ENCODE measurements around the gene FANCI. TPM values are rescaled to one million over a fixed set of nuclear protein-coding genes. Genes with fewer than 3 reads are reported as not detected.
A peak's percentile ranks its signal among the peaks of the same experiment; 100 is the strongest.
"Not testable (repeated sequence)": the region's sequence is repeated elsewhere in the genome, so short reads cannot be mapped to it uniquely, and the experiment has no call there.

The FANCI gene
- total and polyA plus RNA-seq, 4 donors = 3.2 to 11.9 (median 6.3) TPM

DNA sequence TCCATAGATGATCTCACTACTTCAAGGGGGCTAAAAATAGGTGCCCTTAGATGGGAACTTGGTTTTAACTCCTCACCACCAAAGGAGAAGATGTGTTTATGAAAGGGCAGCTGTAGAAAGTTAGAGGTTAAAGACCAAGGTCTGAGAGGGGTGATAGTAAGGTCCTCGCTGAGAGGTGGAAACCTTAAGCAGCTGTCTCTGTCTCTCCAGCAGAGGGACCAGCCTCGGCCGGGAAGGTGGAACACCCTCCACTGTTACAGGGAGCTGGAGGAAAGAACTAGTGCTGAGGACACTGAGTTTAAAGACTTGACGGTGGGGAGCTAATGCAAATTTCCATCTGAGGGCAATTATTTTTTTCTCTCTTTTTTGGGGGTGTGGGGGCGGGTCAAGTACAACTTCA is 13.5 kb upstream of the FANCI start:
- TF ChIP-seq, protein P1, sequence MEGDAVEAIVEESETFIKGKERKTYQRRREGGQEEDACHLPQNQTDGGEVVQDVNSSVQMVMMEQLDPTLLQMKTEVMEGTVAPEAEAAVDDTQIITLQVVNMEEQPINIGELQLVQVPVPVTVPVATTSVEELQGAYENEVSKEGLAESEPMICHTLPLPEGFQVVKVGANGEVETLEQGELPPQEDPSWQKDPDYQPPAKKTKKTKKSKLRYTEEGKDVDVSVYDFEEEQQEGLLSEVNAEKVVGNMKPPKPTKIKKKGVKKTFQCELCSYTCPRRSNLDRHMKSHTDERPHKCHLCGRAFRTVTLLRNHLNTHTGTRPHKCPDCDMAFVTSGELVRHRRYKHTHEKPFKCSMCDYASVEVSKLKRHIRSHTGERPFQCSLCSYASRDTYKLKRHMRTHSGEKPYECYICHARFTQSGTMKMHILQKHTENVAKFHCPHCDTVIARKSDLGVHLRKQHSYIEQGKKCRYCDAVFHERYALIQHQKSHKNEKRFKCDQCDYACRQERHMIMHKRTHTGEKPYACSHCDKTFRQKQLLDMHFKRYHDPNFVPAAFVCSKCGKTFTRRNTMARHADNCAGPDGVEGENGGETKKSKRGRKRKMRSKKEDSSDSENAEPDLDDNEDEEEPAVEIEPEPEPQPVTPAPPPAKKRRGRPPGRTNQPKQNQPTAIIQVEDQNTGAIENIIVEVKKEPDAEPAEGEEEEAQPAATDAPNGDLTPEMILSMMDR (IDR thresholded peaks at IDR 0.05; ENCODE audit: control extremely low read depth, extremely low read depth) = no peak
- Histone ChIP-seq H3K4me1 (ENCODE audit: control insufficient read depth in 5 of 5, insufficient read depth in 5 of 5, low read length in 5 of 5) (no peaks in the 10 kb centered on the region), H3K36me3 (ENCODE audit: control insufficient read depth in 4 of 4, insufficient read depth in 4 of 4, low read length in 4 of 4) (no peaks in the 10 kb centered on the region), H3K4me3 (no peak overlapping the region), H3K9ac (ENCODE audit: insufficient read depth in 1 of 2, low read length in 2 of 2) (no peak overlapping the region), H3K27ac (ENCODE audit: low read depth in 1 of 2, low read length in 1 of 2) (no peak overlapping the region), H3K9me3 (ENCODE audit: control insufficient read depth in 4 of 4, insufficient read depth in 3 of 4, low read length in 3 of 4) (no peaks in the 10 kb centered on the region), H3K27me3 (ENCODE audit: control insufficient read depth in 3 of 3, insufficient read depth in 3 of 3, low read length in 2 of 3) (no peaks in the 10 kb centered on the region)
- 49 to 72% methylated on average over 5 of the region's 5 CpGs for WGBS, 2 donors
- ATAC-seq (ENCODE audit: insufficient read depth, low FRiP score) = no peak
- DNase-seq = no peak

DNA sequence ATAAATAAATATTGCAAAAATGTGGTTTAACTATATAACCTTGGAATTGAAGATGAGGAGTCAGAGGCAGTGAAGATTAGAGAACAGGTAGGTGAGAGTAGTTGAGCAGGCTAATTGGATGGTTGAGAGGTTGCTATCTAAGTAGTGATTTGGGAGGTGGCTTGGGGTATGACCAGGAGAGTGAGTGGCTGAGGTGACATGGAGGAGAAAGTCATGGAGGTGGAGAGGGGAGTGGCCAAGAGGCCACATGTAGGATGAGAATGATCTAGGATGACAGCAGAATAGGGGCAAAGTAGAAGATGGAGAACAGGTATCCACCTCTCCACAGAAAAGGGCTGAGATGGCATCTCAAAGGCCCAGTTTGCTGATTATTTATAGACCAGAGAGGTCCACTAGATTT is 11.9 kb upstream of the FANCI start:
- H3K27ac ChIP-seq (ENCODE audit: low read depth in 1 of 2, low read length in 1 of 2) = no peak overlapping the region
- TF ChIP-seq, protein P1 (IDR thresholded peaks at IDR 0.05; ENCODE audit: control extremely low read depth, extremely low read depth) = no peak
- no peaks in the 10 kb centered on the region for H3K9me3 ChIP-seq (ENCODE audit: control insufficient read depth in 4 of 4, insufficient read depth in 3 of 4, low read length in 3 of 4)
- no peaks in the 10 kb centered on the region for H3K27me3 ChIP-seq (ENCODE audit: control insufficient read depth in 3 of 3, insufficient read depth in 3 of 3, low read length in 2 of 3)
- H3K4me3 ChIP-seq = no peak overlapping the region
- H3K36me3 ChIP-seq (ENCODE audit: control insufficient read depth in 4 of 4, insufficient read depth in 4 of 4, low read length in 4 of 4) = no peaks in the 10 kb centered on the region
- H3K9ac ChIP-seq (ENCODE audit: insufficient read depth in 1 of 2, low read length in 2 of 2) = no peak overlapping the region
- no peak for DNase-seq
- ATAC-seq (ENCODE audit: insufficient read depth, low FRiP score) = no peak
- H3K4me1 ChIP-seq (ENCODE audit: control insufficient read depth in 5 of 5, insufficient read depth in 5 of 5, low read length in 5 of 5) = no peaks in the 10 kb centered on the region

DNA sequence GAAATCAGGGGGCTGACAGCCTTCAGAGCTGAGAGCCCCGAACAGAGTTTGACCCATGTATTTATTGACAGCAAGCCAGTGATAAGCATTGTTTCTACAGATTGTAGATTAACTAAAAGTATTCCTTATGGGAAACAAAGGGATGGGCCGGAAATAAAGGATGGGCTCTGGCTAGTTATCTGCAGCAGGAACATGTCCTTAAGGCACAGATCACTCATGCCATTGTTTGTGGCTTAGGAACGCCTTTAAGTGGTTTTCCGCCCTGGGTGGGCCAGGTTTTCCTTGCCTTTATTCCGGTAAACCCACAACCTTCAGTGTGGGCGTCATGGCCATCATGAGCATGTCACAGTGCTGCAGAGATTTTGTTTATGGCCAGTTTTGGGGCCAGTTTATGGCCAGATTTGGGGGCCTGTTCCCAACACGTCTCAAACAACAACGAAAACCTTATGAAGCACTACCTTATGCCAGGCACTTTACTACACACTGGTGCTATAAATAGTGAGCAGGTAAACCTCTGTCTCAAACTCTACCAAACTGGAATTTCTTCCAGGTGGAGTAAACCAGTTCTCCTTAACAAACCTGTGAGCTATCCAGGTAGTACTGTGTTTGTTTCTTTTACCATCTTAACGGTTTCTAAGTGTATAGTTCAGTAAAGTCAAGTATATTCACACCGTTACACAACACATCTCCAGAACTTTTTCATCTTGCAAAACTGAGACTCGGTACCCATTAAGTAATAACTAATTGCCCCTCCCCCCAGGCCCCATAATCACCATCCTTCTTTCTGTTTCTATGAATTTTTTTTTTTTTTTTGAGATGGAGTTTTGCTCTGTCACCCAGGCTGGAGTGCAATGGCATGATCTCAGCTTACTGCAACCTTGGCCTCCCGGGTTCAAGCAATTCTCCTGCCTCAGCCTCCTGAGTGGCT is 3.6 kb upstream of the FANCI start:
- ATAC-seq (ENCODE audit: insufficient read depth, low FRiP score); H3K27me3 ChIP-seq (ENCODE audit: control insufficient read depth in 3 of 3, insufficient read depth in 3 of 3, low read length in 2 of 3); H3K27ac ChIP-seq (ENCODE audit: low read depth in 1 of 2, low read length in 1 of 2); DNase-seq; H3K36me3 ChIP-seq (ENCODE audit: control insufficient read depth in 4 of 4, insufficient read depth in 4 of 4, low read length in 4 of 4); H3K9me3 ChIP-seq (ENCODE audit: control insufficient read depth in 4 of 4, insufficient read depth in 3 of 4, low read length in 3 of 4); H3K9ac ChIP-seq (ENCODE audit: insufficient read depth in 1 of 2, low read length in 2 of 2); H3K4me3 ChIP-seq: not testable (repeated sequence)
- peaks cover 0 to 14% (median 2%) of the 10 kb centered on the region in 5 donors for H3K4me1 ChIP-seq (ENCODE audit: control insufficient read depth in 5 of 5, insufficient read depth in 5 of 5, low read length in 5 of 5)
- WGBS, 2 donors = 79 to 87% methylated on average over 12 of the region's 12 CpGs

DNA sequence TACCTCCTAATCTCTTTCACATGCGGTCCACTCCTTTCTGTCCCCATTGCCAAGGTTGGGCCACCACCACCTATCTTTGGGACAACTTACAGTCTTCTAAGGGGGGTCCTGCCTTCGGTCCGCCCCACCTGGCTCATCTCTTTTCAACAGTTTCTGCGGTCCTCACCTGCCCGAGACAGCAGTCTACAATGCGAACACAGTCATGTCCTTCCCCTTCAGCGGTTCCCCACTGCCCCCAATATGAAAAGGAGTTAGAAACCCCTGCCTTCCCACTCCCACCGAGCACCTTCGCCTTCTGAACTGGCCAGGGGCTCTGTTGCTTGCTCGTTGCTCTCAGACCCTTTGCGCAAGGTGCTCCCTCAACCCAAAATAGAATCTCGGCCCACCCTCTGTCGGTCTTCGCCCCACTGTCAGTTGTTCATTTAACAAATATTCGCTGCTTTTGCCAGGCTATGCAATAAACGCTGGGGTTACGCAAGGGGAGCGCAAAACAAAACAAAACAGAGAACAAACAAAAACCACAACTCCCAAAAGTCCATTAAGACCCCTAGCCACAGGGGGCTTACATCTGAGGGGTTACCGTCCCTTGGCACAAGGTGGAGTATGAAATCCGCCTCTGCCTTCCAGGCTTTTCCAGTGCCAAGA is 611 bp upstream of the FANCI start:
- DNase-seq (peak in 1 of 3 donors; percentile 59), ATAC-seq (ENCODE audit: insufficient read depth, low FRiP score) (peak; percentile 1)
- Histone ChIP-seq H3K4me1 (ENCODE audit: control insufficient read depth in 5 of 5, insufficient read depth in 5 of 5, low read length in 5 of 5) (peaks cover 0 to 19% (median 2%) of the 10 kb centered on the region in 5 donors), H3K36me3 (ENCODE audit: control insufficient read depth in 4 of 4, insufficient read depth in 4 of 4, low read length in 4 of 4) (no peaks in the 10 kb centered on the region), H3K27ac (ENCODE audit: low read depth in 1 of 2, low read length in 1 of 2) (peak overlapping the region in 1 of 2 donors; percentile 50), H3K27me3 (ENCODE audit: control insufficient read depth in 3 of 3, insufficient read depth in 3 of 3, low read length in 2 of 3) (no peaks in the 10 kb centered on the region), H3K9ac (ENCODE audit: insufficient read depth in 1 of 2, low read length in 2 of 2) (peak overlapping the region in 1 of 2 donors; percentile 82), H3K9me3 (ENCODE audit: control insufficient read depth in 4 of 4, insufficient read depth in 3 of 4, low read length in 3 of 4) (no peaks in the 10 kb centered on the region), H3K4me3 (peak overlapping the region; percentile 66)
- TF ChIP-seq, protein P1 (IDR thresholded peaks at IDR 0.05; ENCODE audit: control extremely low read depth, extremely low read depth) = no peak
- WGBS, 2 donors = 31 to 35% methylated on average over 20 of the region's 20 CpGs

All from lung (tissue), 12 donors.